Upper lobe of left lung (tissue), 4 donors: Measurements from ENCODE around the gene EHD4.

Source experiments
- POLR2A ChIP-seq, 4 donors: fragments of 450-650 bp; IDR thresholded peaks; one replicate each; pipeline ENCODE4 v1.5.1; 2016 to 2017; ENCODE audit warnings: antibody characterized with exemption in 4 of 4, mild to moderate bottlenecking in 2 of 4
- TF ChIP-seq, protein P1 (sequence below), 6 experiments: fragments of 450-650 bp in 4 of 6; fragments of 200-600 bp in 2 of 6; sonication (generic) in 2 of 6; IDR thresholded peaks; one replicate each; pipeline ENCODE4 v1.5.1; 2016 to 2019; ENCODE audit warnings: antibody characterized with exemption in 6 of 6

DNA sequence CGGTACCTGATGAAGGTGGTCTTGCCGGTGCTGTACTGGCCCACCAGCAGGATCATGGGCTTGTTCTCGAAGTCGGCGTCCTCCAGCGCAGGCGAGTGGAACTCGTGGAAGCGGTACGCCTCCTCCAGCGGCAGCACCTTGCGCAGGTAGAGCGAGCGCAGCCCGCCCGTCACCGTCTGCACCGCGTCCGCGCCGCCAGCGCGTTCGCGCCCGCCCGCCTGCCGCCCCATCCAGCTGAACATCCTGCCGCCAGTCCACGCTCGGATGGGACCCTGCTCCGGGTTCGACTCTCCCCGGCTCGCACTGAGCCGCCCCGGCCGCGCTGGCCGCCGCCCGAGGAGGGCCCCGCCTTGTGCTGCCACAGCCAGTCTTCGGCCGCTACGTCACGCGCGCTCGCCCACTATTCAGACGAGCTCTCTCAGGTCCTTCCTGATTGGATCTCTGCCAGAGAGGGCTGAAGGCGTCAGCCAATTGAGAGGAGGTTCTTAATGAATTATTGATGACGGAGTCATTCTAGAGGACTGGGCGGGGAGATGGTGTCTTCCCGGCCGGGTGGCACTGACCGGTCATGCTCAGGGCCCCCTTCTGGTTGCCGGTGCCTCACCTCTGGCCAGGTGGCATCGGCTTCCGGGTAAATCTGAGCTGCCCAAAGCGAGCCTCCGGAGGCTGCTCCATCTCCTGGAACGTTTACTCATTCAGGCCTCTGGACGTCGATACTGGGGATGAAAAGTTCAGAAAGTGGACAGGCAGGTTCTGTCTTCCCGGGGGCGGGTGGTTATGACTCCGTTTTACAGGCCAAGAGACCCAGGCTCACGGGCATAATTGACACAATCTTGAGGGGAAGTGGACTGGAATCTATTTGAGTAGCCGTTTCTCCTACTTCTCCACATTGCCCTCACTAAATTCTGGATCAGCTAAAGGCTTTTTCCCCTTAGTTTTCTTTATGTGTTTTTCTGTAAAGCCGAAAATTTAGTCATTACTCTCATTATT is at the start of gene EHD4:
- TF ChIP-seq, protein P1, sequence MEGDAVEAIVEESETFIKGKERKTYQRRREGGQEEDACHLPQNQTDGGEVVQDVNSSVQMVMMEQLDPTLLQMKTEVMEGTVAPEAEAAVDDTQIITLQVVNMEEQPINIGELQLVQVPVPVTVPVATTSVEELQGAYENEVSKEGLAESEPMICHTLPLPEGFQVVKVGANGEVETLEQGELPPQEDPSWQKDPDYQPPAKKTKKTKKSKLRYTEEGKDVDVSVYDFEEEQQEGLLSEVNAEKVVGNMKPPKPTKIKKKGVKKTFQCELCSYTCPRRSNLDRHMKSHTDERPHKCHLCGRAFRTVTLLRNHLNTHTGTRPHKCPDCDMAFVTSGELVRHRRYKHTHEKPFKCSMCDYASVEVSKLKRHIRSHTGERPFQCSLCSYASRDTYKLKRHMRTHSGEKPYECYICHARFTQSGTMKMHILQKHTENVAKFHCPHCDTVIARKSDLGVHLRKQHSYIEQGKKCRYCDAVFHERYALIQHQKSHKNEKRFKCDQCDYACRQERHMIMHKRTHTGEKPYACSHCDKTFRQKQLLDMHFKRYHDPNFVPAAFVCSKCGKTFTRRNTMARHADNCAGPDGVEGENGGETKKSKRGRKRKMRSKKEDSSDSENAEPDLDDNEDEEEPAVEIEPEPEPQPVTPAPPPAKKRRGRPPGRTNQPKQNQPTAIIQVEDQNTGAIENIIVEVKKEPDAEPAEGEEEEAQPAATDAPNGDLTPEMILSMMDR (IDR thresholded peaks at IDR 0.05), result peak in 5 of 6 experiments; percentile 7 to 56 (median 36)
- TF ChIP-seq POLR2A (IDR thresholded peaks at IDR 0.05), result peak in 3 of 4 donors; percentile 81 to 98 (median 95)
